ENCODE measurements around the gene TEX101.

- no peak for TF ChIP-seq CTCF (IDR thresholded peaks at IDR 0.05; ENCODE audit: low read depth, low read length)
- no peak for TF ChIP-seq POLR2A (IDR thresholded peaks at IDR 0.05; ENCODE audit: extremely low read depth, insufficient read length)
Measured at GRCh38 chr19:43460362-43461016, 45.8 kb downstream of the TEX101 start.

All from NB4 (cell line).